ENCODE measurements around the gene NAA80. TPM values are rescaled to one million over a fixed set of nuclear protein-coding genes. Genes with fewer than 3 reads are reported as not detected.

Gene NAA80
- total and polyA plus RNA-seq, 2 of the 8 experiments (the other 6 are each of a cell fraction or from before 2014, with no cell fraction given): 11.3 to 16.7 TPM

GRCh38 chr3:50323092-50323600, 23.9 kb upstream of the NAA80 start (continued):
- no peak for TF ChIP-seq CTCF (IDR thresholded peaks at IDR 0.05; ENCODE audit: control extremely low read depth in 1 of 3, insufficient read depth in 1 of 3, low read depth in 1 of 3, low read length in 3 of 3)
- no peak for TF ChIP-seq CBX8 (IDR thresholded peaks at IDR 0.05; ENCODE audit: borderline replicate concordance, low read depth, low read length)
- TF ChIP-seq SIN3A (conservative IDR thresholded peaks at IDR 0.05 in 1 of 2, IDR thresholded peaks at IDR 0.05 in 1 of 2; ENCODE audit: low read depth in 1 of 2, low read length in 2 of 2): no peak

Measured in H1 (cell line).